Measurements from ENCODE around the gene SUGP1.

- TF ChIP-seq POLR2A (IDR thresholded peaks at IDR 0.05): no peak
- no peak for TF ChIP-seq CTCF (IDR thresholded peaks at IDR 0.05 in 4 of 5, conservative IDR thresholded peaks at IDR 0.05 in 1 of 5)
These were observed 16.8 kb upstream of the SUGP1 start for GRCh38 chr19:19337120-19337519.
